Suprapubic skin (tissue), 3 donors: ENCODE measurements around the gene OTOG.

Source experiments
- CTCF ChIP-seq, 2 donors: fragments of 200-600 bp in 1 of 2; fragments of 450-650 bp in 1 of 2; sonication (generic) in 1 of 2; IDR thresholded peaks; one replicate each; pipeline ENCODE4 v1.5.1; 2016 to 2019; ENCODE audit warnings: antibody characterized with exemption in 2 of 2, mild to moderate bottlenecking in 1 of 2, moderate library complexity in 1 of 2
- EP300 ChIP-seq: sonication (generic); formaldehyde crosslinking; IDR thresholded peaks from one replicate; pipeline ENCODE4 v1.6.1; 2017; ENCODE audit warnings: antibody characterized with exemption
- POLR2A ChIP-seq, 2 donors: fragments of 450-650 bp; IDR thresholded peaks; one replicate each; pipeline ENCODE4 v1.6.1; 2017; ENCODE audit warnings: antibody characterized with exemption in 2 of 2, mild to moderate bottlenecking in 2 of 2, moderate library complexity in 2 of 2

- no peak for TF ChIP-seq CTCF (IDR thresholded peaks at IDR 0.05)
- no peak for TF ChIP-seq EP300
- TF ChIP-seq POLR2A (IDR thresholded peaks at IDR 0.05): no peak
These were observed 55.3 kb downstream of the OTOG start for GRCh38 chr11:17602105-17603001.
